Esophagus squamous epithelium (tissue), 5 donors: ENCODE data around the gene MMD. TPM values are rescaled to one million over a fixed set of nuclear protein-coding genes. Genes with fewer than 3 reads are reported as not detected.
A peak's percentile ranks its signal among the peaks of the same experiment; 100 is the strongest.

Experiments
- DNase-seq: peaks from one replicate; lab custom pipeline; 2025; lab: John Stamatoyannopoulos, UW
- H3K27ac ChIP-seq, 4 donors: fragments of 200-600 bp; sonication (generic); one replicate each; pipeline ENCODE4 v1.5.1; 2016 to 2019; ENCODE audit warnings: mild to moderate bottlenecking in 1 of 4
- H3K27me3 ChIP-seq, 4 donors: fragments of 200-600 bp; sonication (generic); 1 replicate in 3 of 4; 2 replicates in 1 of 4; pipeline versions ENCODE4 v1.5.1 to v1.6.0; 2017 to 2021; ENCODE audit warnings: antibody characterized with exemption in 1 of 4
- H3K36me3 ChIP-seq, 3 donors: fragments of 200-600 bp; sonication (generic); one replicate each; pipeline ENCODE4 v1.5.1; 2016 to 2019
- H3K4me1 ChIP-seq, 3 donors: fragments of 200-600 bp; sonication (generic); one replicate each; pipeline ENCODE4 v1.5.1; 2017 to 2019
- H3K4me3 ChIP-seq, 4 donors: fragments of 200-600 bp; sonication (generic); 1 replicate in 3 of 4; 2 replicates in 1 of 4; pipeline ENCODE4 v1.5.1; 2016 to 2019; ENCODE audit warnings: mild to moderate bottlenecking in 2 of 4, moderate library complexity in 1 of 4
- H3K9me3 ChIP-seq, 3 donors: fragments of 200-600 bp; sonication (generic); one replicate each; pipeline ENCODE4 v1.5.1; 2016 to 2019
- POLR2A ChIP-seq, 4 donors: fragments of 450-650 bp; IDR thresholded peaks; one replicate each; pipeline ENCODE4 v1.6.1; 2017; ENCODE audit warnings: antibody characterized with exemption in 4 of 4, mild to moderate bottlenecking in 4 of 4, moderate library complexity in 3 of 4
- WGBS, 2 donors: methylation state at CpG; one replicate each; pipeline ENCODE4 v1.1.5; 2018; 5-methylcytosine and 5-hydroxymethylcytosine counted together
- intact Hi-C: fragments of 100-400 bp; cut with DNase I; formaldehyde crosslinking; loops from one replicate; pipeline ENCODE4 v1.15.0; 2022
- total RNA-seq, 4 donors: library from RNA; depleted of rRNA; stranded (reverse); fragments of >200 nt; gene quantifications; one replicate each; pipeline ENCODE4 v1.1.0, GENCODE V29; 2016
- TF ChIP-seq, protein P1 (sequence below), 6 experiments: fragments of 450-650 bp in 4 of 6; fragments of 200-600 bp in 2 of 6; sonication (generic) in 2 of 6; IDR thresholded peaks; one replicate each; pipeline ENCODE4 v1.5.1; 2016 to 2019; ENCODE audit warnings: antibody characterized with exemption in 6 of 6, mild to moderate bottlenecking in 4 of 6, moderate library complexity in 4 of 6
- donor health status: DM: yes; HTN: yes; CAD: no.

The MMD gene
- total RNA-seq, 4 donors from 2014 or later: 1.3 to 14.7 (median 8.9) TPM

DNA sequence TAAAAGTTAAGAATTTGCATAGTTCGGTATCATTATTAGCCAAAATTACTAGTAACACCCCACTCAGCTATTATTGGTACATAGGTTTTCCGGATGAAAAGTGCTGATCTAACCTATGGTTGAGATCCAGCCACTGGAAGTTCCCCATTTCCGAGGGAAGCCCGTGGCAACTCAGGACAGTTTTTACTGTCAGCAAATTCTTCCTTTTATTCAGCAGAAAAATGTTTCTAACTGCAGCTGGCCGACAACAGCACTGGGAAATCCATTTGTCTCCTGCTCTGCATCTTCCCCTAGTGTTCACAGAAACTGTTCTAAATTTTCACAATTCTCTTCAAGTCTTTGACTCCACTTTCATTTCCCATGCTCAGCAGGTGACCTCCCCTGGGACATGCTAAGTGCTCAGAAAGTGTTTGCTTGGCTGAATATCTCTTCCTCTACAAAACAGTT lies 15.5 kb upstream of the MMD start:
- TF ChIP-seq, protein P1, sequence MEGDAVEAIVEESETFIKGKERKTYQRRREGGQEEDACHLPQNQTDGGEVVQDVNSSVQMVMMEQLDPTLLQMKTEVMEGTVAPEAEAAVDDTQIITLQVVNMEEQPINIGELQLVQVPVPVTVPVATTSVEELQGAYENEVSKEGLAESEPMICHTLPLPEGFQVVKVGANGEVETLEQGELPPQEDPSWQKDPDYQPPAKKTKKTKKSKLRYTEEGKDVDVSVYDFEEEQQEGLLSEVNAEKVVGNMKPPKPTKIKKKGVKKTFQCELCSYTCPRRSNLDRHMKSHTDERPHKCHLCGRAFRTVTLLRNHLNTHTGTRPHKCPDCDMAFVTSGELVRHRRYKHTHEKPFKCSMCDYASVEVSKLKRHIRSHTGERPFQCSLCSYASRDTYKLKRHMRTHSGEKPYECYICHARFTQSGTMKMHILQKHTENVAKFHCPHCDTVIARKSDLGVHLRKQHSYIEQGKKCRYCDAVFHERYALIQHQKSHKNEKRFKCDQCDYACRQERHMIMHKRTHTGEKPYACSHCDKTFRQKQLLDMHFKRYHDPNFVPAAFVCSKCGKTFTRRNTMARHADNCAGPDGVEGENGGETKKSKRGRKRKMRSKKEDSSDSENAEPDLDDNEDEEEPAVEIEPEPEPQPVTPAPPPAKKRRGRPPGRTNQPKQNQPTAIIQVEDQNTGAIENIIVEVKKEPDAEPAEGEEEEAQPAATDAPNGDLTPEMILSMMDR (IDR thresholded peaks at IDR 0.05): no peak
- TF ChIP-seq POLR2A (IDR thresholded peaks at IDR 0.05): no peak
- 52 to 54% methylated on average over 5 of the region's 5 CpGs for WGBS, 2 donors
- Histone ChIP-seq H3K27me3 (no peaks in the 10 kb centered on the region), H3K4me3 (no peak overlapping the region), H3K9me3 (no peaks in the 10 kb centered on the region), H3K27ac (no peak overlapping the region), H3K36me3 (no peaks in the 10 kb centered on the region), H3K4me1 (peaks cover 6 to 24% (median 8%) of the 10 kb centered on the region in 3 donors)
- DNase-seq: no peak
- intact Hi-C loops: no loop called here

DNA sequence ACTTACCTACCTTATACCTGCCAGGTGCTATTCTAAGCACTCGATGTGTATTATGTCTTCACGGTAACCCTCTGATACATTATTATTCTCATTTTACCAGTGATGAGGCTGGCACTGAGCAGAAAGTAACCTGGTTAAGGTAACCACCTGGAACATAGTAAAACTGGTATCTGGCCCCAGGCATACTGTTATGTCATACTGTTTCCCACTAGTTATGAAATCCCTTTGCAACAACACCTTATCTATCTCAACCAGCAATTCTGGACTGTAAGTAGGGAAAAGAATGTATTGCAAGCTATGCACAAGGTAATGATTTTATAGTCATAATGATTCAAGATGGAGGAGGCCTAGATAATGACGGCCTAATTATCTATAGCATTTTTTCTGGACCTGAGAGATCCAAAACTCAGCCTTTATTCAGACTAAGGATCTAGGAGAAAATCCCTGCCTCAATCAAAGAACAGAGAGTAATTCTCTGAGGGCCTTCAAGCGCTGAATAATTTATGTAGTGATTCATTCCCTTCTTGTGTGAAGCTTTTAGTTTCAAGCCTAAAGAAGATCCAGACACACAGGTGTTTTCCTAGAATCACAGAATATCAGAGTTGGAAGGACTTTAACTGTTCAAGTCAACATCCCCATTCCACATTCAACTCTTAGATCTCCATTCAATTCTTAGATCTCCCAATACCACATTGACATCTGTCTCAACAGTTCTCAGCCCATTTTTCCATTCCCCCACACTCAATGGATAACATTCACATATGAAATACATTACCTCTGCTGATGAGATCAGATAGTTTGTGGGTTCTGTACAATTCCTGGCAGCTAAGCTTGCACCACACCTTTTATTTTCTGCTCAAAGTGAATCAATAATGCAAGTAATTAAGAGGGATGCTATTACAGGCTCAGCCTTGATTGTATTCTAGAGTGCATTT lies 14.9 kb upstream of the MMD start:
- Histone ChIP-seq H3K36me3 (no peaks in the 10 kb centered on the region), H3K27me3 (no peaks in the 10 kb centered on the region), H3K9me3 (no peaks in the 10 kb centered on the region), H3K4me3 (no peak overlapping the region), H3K27ac (no peak overlapping the region), H3K4me1 (peaks cover 6 to 19% (median 8%) of the 10 kb centered on the region in 3 donors)
- intact Hi-C loops: no loop called here
- 87 to 89% methylated on average over 4 of the region's 4 CpGs for WGBS, 2 donors
- DNase-seq: no peak
- no peak for TF ChIP-seq POLR2A (IDR thresholded peaks at IDR 0.05)
- TF ChIP-seq, protein P1 (IDR thresholded peaks at IDR 0.05): no peak

DNA sequence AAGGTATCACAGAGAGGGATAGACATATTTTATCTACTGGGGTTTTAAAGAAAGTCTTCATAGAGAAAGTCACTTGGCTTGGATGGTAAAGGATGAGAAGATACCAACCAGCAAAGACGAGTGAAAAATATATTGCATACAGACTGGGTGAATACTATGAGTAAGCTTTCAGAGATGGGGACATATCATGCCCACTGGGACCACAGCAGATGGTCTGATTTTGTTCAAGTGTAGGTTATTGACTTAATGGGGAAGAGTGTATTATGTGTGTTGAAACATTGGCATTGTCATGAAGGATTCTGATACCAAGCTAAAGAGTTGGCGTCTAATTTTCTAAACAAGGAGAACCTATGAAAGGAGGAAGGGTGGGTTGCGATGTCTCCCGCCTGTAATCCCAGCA lies 13.8 kb upstream of the MMD start:
- no peaks in the 10 kb centered on the region for H3K9me3 ChIP-seq
- H3K4me3 ChIP-seq: no peak overlapping the region
- no peaks in the 10 kb centered on the region for H3K27me3 ChIP-seq
- H3K36me3 ChIP-seq: no peaks in the 10 kb centered on the region
- intact Hi-C loops: no loop called here
- WGBS, 2 donors: 65 to 79% methylated on average over 4 of the region's 4 CpGs
- TF ChIP-seq, protein P1 (IDR thresholded peaks at IDR 0.05): no peak
- H3K27ac ChIP-seq: no peak overlapping the region
- DNase-seq: no peak
- H3K4me1 ChIP-seq: peaks cover 6 to 19% (median 8%) of the 10 kb centered on the region in 3 donors

DNA sequence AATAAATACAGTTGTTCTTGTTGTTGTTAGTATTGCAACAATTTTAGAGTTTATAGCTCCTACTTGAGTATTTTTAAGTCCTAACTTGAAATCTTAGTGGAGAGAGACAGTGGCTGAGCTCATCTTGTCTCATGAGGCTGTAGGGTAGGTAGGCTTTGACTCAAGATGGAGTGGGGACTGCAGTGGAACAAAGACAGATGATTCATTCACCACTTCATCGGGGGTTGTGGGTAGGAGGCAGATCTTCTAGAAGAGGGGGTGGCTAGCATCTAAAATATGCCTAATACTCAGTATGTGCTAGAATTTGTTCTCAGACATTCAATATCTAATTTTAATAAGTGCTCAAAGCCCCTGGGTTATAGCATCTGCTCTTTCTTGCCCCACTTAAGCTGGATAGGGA lies 13.1 kb upstream of the MMD start:
- Histone ChIP-seq H3K27me3 (no peaks in the 10 kb centered on the region), H3K9me3 (no peaks in the 10 kb centered on the region), H3K36me3 (no peaks in the 10 kb centered on the region), H3K4me1 (peaks cover 6 to 19% (median 8%) of the 10 kb centered on the region in 3 donors), H3K27ac (peak overlapping the region in 1 of 4 donors; percentile 73), H3K4me3 (no peak overlapping the region)
- 39 to 46% methylated on average over 1 of the region's 1 CpG for WGBS, 2 donors
- TF ChIP-seq, protein P1 (IDR thresholded peaks at IDR 0.05): no peak
- TF ChIP-seq POLR2A (IDR thresholded peaks at IDR 0.05): no peak
- no peak for DNase-seq
- intact Hi-C loops: no loop called here
